ENCODE measurements around the gene RGL2. TPM values are rescaled to one million over a fixed set of nuclear protein-coding genes. Genes with fewer than 3 reads are reported as not detected.
A peak's percentile ranks its signal among the peaks of the same experiment; 100 is the strongest.

RGL2 gene
- total and polyA plus RNA-seq, 2 of the 13 experiments (the other 11 are each of a cell fraction or from before 2014, with no cell fraction given), result 22.9 to 47.4 TPM

- TF ChIP-seq MYNN (CRISPR knock-in tag; IDR thresholded peaks at IDR 0.05; ENCODE audit: low read depth), result no peak
- no peak for TF ChIP-seq DMAP1 (CRISPR knock-in tag; IDR thresholded peaks at IDR 0.05)
- TF ChIP-seq ZNF275 (CRISPR knock-in tag; IDR thresholded peaks at IDR 0.05; ENCODE audit: borderline replicate concordance), result no peak
- no peak for TF ChIP-seq ZBTB3 (CRISPR knock-in tag; IDR thresholded peaks at IDR 0.05; ENCODE audit: borderline replicate concordance, low read depth)
- TF ChIP-seq FOSL1 (CRISPR knock-in tag; IDR thresholded peaks at IDR 0.05; ENCODE audit: borderline replicate concordance), result no peak
- peak; percentile 79; the same call in 1 of the 2 replicates for TF ChIP-seq ZNF343 (CRISPR knock-in tag; IDR thresholded peaks at IDR 0.05)
- TF ChIP-seq ELK4 (CRISPR knock-in tag; IDR thresholded peaks at IDR 0.05; ENCODE audit: borderline replicate concordance), result no peak
- TF ChIP-seq U2AF2 (IDR thresholded peaks at IDR 0.05; ENCODE audit: low read depth, low read length), result 0 out of 2 replicates have a peak, but pooled peaks have one; percentile 25
- 0 out of 2 replicates have a peak, but pooled peaks have one; percentile 1 for TF ChIP-seq MYC (CRISPR knock-in tag; IDR thresholded peaks at IDR 0.05; ENCODE audit: borderline replicate concordance)
- no peak for TF ChIP-seq HNF4A (CRISPR knock-in tag; IDR thresholded peaks at IDR 0.05)
- TF ChIP-seq ZXDC (CRISPR knock-in tag; IDR thresholded peaks at IDR 0.05), result no peak
- no peak for TF ChIP-seq ZSCAN29 (CRISPR knock-in tag; conservative IDR thresholded peaks at IDR 0.05)
- no peak for TF ChIP-seq ATM (IDR thresholded peaks at IDR 0.05; ENCODE audit: borderline replicate concordance)
- no peak for TF ChIP-seq TCF12 (IDR thresholded peaks at IDR 0.05)
- no peak for TF ChIP-seq TCF12 (CRISPR knock-in tag; IDR thresholded peaks at IDR 0.05)
- TF ChIP-seq ZNF83 (CRISPR knock-in tag; IDR thresholded peaks at IDR 0.05; ENCODE audit: borderline replicate concordance), result 0 out of 2 replicates have a peak, but pooled peaks have one; percentile 45
- no peak for TF ChIP-seq PCBP2 (optimal IDR thresholded peaks at IDR 0.05; ENCODE audit: low read depth, low read length, poor library complexity, severe bottlenecking)
- TF ChIP-seq DDIT3 (CRISPR knock-in tag; IDR thresholded peaks at IDR 0.05), result no peak
- no peak for TF ChIP-seq STAG1 (CRISPR knock-in tag; IDR thresholded peaks at IDR 0.05)
- no peak for TF ChIP-seq KDM5B (CRISPR knock-in tag; IDR thresholded peaks at IDR 0.05; ENCODE audit: borderline replicate concordance)
- TF ChIP-seq MXD3 (CRISPR knock-in tag; IDR thresholded peaks at IDR 0.05), result no peak; the same call in none of the 2 replicates
- no peak for TF ChIP-seq NFIB (CRISPR knock-in tag; IDR thresholded peaks at IDR 0.05; ENCODE audit: borderline replicate concordance)
- peak; percentile 69; the same call in 1 of the 2 replicates for TF ChIP-seq NFKB2 (CRISPR knock-in tag; IDR thresholded peaks at IDR 0.05; ENCODE audit: borderline replicate concordance)
- no peak for TF ChIP-seq HNRNPLL (IDR thresholded peaks at IDR 0.05; ENCODE audit: low read depth, low read length, poor library complexity, severe bottlenecking)
- TF ChIP-seq ZNF138 (CRISPR knock-in tag; IDR thresholded peaks at IDR 0.05; ENCODE audit: low read depth), result no peak
- TF ChIP-seq RBAK (CRISPR knock-in tag; IDR thresholded peaks at IDR 0.05), result no peak
These were observed 50.2 kb downstream of the RGL2 start (continued) for GRCh38 chr6:33248643-33248931.

Data from HepG2 (cell line).